IgD-negative memory B cell (primary cell): Measurements from ENCODE around the gene PCDHGB2. TPM values are rescaled to one million over a fixed set of nuclear protein-coding genes. Genes with fewer than 3 reads are reported as not detected.
A peak's percentile ranks its signal among the peaks of the same experiment; 100 is the strongest.
"Not testable (repeated sequence)": the region's sequence is repeated elsewhere in the genome, so short reads cannot be mapped to it uniquely, and the experiment has no call there.

ENCODE experiments used
- H3K27ac Mint-ChIP-seq, 3 donors: one replicate each; pipeline ENCODE4 v1.8.0; 2020 to 2022; ENCODE audit warnings: mild to moderate bottlenecking in 3 of 3, mixed read lengths in 3 of 3, moderate library complexity in 1 of 3
- H3K27me3 Mint-ChIP-seq: one replicate; pipeline ENCODE4 v1.8.0; 2021; ENCODE audit warnings: mixed read lengths
- H3K36me3 Mint-ChIP-seq: one replicate; pipeline ENCODE4 v1.8.0; 2020; ENCODE audit warnings: mild to moderate bottlenecking, mixed read lengths
- H3K4me1 Mint-ChIP-seq, 3 donors: one replicate each; pipeline ENCODE4 v1.8.0; 2020 to 2022; ENCODE audit warnings: mixed read lengths in 3 of 3, mild to moderate bottlenecking in 1 of 3
- H3K4me3 Mint-ChIP-seq, 4 donors: one replicate each; pipeline ENCODE4 v1.8.0; 2020 to 2022; ENCODE audit warnings: mild to moderate bottlenecking in 4 of 4, mixed read lengths in 4 of 4, moderate library complexity in 3 of 4
- H3K9me3 Mint-ChIP-seq, 3 donors: one replicate each; pipeline ENCODE4 v1.8.0; 2020 to 2021; ENCODE audit warnings: mixed read lengths in 3 of 3, mild to moderate bottlenecking in 1 of 3
- polyA plus RNA-seq: library from polyadenylated mRNA; unstranded; fragments of 300-500 nt; fragmentation: Illumina TruSeq; gene quantifications from one replicate; pipeline ENCODE4 v1.2.3, GENCODE V29; 2021

Gene PCDHGB2
- polyA plus RNA-seq, 1 donor from 2014 or later: 0.21 TPM

GRCh38 chr5:141340781-141341354, 18.9 kb upstream of the PCDHGB2 start:
- H3K27me3 Mint-ChIP-seq: peaks cover 23% of the 10 kb centered on the region

GRCh38 chr5:141342773-141343172, 17.0 kb upstream of the PCDHGB2 start:
- Mint-ChIP-seq H3K36me3 (peaks cover 6% of the 10 kb centered on the region), H3K27ac (no peak overlapping the region), H3K9me3 (peaks cover 12 to 33% (median 32%) of the 10 kb centered on the region in 3 donors), H3K4me1 (peaks cover 0 to 4% (median 0%) of the 10 kb centered on the region in 3 donors), H3K27me3 (peaks cover 14% of the 10 kb centered on the region), H3K4me3 (no peak overlapping the region)

More at GRCh38 chr5:141340781-141341354, 18.9 kb upstream of the PCDHGB2 start:
- not testable (repeated sequence) for H3K27ac Mint-ChIP-seq, H3K4me3 Mint-ChIP-seq, H3K4me1 Mint-ChIP-seq, H3K36me3 Mint-ChIP-seq
- H3K9me3 Mint-ChIP-seq: peaks cover 13 to 44% (median 42%) of the 10 kb centered on the region in 3 donors

DNA sequence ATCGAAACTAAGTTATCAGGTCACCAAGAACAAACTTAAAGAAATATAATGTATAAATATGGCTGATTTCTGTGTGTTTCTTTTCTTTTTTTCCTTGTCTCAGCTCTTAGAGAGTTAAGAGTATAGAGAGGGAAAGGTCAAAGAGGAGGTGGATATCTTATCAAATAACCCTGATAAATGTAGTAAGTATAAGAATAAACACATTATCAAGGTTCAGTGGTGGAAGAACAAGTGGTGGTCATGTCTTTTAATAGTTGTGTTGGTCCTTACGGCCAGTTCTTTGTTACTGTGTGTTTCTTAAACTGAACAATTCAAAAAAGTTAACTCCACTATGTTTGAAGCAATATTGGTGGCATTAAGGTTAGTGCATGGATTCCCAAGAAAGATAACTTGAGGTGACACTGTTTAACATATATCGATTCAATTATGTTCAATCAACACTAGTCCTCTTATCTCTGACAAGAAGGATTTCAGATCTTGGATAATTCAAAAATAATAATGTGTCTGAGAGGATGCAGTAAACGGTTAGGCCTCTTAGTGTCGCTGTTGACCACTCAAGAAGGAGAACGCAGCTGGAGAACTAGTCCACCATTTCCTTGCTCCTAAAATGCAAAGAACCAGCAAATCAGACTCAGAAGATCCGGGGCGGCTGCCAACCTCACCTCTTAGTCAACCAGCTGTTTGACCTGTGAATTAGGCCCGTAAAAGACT, 16.4 kb upstream of the PCDHGB2 start, which contains the start of gene PCDHGA3:
TSS of gene PCDHGA3 (plus strand) at position 588 of the 711 bp plus-strand sequence. CDS start 205 bp downstream, outside the sequence.
- Mint-ChIP-seq H3K36me3 (peaks cover 3% of the 10 kb centered on the region), H3K27me3 (peaks cover 14% of the 10 kb centered on the region), H3K4me3 (peak within 1 kb of the TSS in 3 of 4 donors; percentile 5 to 88 (median 75)), H3K27ac (no peak within 1 kb of the TSS), H3K9me3 (peaks cover 12 to 28% (median 27%) of the 10 kb centered on the region in 3 donors), H3K4me1 (peaks cover 0 to 2% (median 0%) of the 10 kb centered on the region in 3 donors)

DNA sequence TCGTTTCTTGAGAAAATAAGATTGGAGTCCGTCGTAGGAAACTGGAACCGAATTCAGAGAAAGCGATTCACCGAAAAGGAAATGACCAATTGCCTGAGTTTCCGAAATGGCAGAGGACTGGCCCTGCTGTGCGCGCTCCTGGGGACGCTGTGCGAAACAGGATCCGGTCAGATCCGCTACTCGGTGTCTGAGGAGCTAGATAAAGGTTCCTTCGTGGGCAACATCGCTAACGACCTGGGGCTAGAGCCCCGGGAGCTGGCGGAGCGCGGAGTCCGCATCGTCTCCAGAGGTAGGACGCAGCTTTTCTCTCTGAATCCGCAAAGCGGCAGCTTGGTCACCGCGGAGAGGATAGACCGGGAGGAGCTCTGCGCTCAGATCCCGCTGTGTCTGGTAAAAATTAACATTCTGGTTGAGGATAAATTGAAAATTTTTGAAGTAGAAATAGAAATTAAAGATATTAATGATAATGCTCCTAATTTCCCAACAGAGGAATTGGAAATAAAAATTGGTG, 15.8 kb upstream of the PCDHGB2 start:
- no peak overlapping the region for H3K27ac Mint-ChIP-seq
- H3K4me3 Mint-ChIP-seq: peak overlapping the region in 3 of 4 donors; percentile 5 to 88 (median 75)
- peaks cover 3% of the 10 kb centered on the region for H3K36me3 Mint-ChIP-seq
- peaks cover 12 to 24% (median 23%) of the 10 kb centered on the region in 3 donors for H3K9me3 Mint-ChIP-seq
- peaks cover 17% of the 10 kb centered on the region for H3K27me3 Mint-ChIP-seq
- H3K4me1 Mint-ChIP-seq: peaks cover 0 to 2% (median 0%) of the 10 kb centered on the region in 3 donors

- H3K27me3 Mint-ChIP-seq: peaks cover 23% of the 10 kb centered on the region
- H3K4me3 Mint-ChIP-seq: peak overlapping the region in 1 of 4 donors; percentile 70
- no peak overlapping the region for H3K27ac Mint-ChIP-seq
- H3K9me3 Mint-ChIP-seq: peaks cover 10 to 25% (median 22%) of the 10 kb centered on the region in 3 donors
- peaks cover 3% of the 10 kb centered on the region for H3K36me3 Mint-ChIP-seq
- peaks cover 0 to 3% (median 2%) of the 10 kb centered on the region in 3 donors for H3K4me1 Mint-ChIP-seq
Observed at GRCh38 chr5:141345327-141345726, 14.5 kb upstream of the PCDHGB2 start.

DNA sequence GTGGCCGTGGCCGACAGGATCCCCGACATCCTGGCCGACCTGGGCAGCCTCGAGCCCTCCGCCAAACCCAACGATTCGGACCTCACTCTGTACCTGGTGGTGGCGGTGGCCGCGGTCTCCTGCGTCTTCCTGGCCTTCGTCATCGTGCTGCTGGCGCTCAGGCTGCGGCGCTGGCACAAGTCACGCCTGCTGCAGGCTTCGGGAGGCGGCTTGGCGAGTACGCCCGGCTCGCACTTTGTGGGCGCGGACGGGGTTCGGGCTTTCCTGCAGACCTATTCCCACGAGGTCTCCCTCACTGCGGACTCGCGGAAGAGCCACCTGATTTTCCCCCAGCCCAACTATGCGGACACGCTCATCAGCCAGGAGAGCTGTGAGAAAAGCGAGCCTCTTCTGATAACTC, 13.8 kb upstream of the PCDHGB2 start:
- H3K36me3 Mint-ChIP-seq, H3K27ac Mint-ChIP-seq, H3K4me1 Mint-ChIP-seq: not testable (repeated sequence)
- Mint-ChIP-seq H3K4me3 (peak overlapping the region in 1 of 4 donors; percentile 3), H3K27me3 (peaks cover 24% of the 10 kb centered on the region), H3K9me3 (peaks cover 10 to 28% (median 24%) of the 10 kb centered on the region in 3 donors)

DNA sequence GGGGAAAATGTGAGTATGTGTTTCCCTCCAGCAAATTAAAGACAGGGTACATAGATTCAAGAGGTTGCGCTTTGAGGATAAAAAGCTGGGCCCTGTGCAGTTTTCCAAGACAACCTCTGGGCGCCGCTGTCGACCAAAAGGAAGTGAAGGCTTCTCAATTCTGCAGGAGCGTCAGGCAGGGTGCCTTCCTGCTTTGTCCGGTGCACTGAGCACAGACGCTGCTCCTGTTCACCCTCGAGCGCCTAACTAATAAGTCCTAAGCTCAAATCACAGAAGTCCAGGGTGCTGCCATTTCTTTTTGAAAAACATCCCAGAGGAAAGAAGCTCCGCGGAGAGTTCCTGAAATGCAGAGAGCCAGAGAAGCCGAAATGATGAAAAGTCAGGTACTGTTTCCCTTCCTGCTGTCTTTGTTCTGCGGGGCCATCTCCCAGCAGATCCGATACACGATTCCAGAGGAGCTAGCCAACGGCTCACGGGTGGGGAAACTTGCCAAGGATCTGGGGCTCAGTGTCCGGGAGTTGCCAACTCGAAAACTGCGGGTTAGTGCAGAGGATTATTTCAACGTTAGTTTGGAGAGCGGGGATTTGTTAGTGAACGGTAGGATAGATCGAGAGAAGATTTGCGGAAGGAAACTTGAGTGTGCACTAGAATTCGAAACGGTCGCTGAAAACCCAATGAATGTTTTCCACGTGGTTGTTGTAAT, 9.7 kb upstream of the PCDHGB2 start, which contains the start of gene PCDHGB1:
TSS of gene PCDHGB1 (plus strand) at position 183 of the 703 bp plus-strand sequence. CDS start at position 345, 162 bp downstream.
- Mint-ChIP-seq H3K9me3 (peaks cover 8 to 27% (median 23%) of the 10 kb centered on the region in 3 donors), H3K4me1 (peaks cover 0 to 3% (median 2%) of the 10 kb centered on the region in 3 donors)

GRCh38 chr5:141351591-141351990, 8.2 kb upstream of the PCDHGB2 start:
- peaks cover 0 to 3% (median 1%) of the 10 kb centered on the region in 3 donors for H3K4me1 Mint-ChIP-seq
- H3K4me3 Mint-ChIP-seq: no peak overlapping the region
- H3K9me3 Mint-ChIP-seq: peaks cover 6 to 34% (median 24%) of the 10 kb centered on the region in 3 donors
- H3K36me3 Mint-ChIP-seq: peaks cover 1% of the 10 kb centered on the region
- H3K27me3 Mint-ChIP-seq: peaks cover 33% of the 10 kb centered on the region
- no peak overlapping the region for H3K27ac Mint-ChIP-seq

More for the DNA sequence above, 9.7 kb upstream of the PCDHGB2 start, which contains the start of gene PCDHGB1:
- Mint-ChIP-seq H3K4me3 (peak within 1 kb of the TSS; percentile 58 to 89 (median 84)), H3K36me3 (peaks cover 3% of the 10 kb centered on the region), H3K27ac (peak within 1 kb of the TSS; percentile 67 to 89 (median 83)), H3K27me3 (peaks cover 25% of the 10 kb centered on the region)

DNA sequence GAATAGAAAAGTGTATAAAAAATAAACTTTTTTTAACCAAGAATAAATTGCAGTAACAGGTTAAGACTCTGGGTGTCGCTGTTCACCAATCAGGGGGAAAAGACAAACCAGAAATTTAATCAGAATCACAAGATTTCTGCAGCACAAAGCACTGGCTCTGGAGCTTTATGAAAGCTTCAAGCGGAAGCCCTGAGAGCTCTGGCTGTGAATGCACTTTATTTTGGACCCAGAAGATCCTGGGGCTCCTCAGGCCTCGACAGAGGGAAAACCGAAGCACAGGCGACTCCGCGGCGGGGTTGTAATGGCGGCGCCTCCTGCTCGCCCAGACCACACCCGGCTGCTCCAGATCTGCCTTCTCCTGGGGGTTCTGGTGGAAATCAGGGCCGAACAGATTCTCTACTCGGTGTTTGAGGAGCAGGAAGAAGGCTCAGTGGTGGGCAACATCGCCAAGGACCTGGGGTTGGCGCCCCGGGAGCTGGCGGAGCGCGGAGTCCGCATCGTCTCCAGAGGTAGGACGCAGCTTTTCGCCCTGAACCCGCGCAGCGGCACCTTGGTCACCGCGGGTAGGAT, 4.8 kb upstream of the PCDHGB2 start, which contains the start of gene PCDHGA4:
TSS of gene PCDHGA4 (plus strand) at position 122 of the 570 bp plus-strand sequence. CDS start at position 209, 87 bp downstream.
- peaks cover 6 to 32% (median 23%) of the 10 kb centered on the region in 3 donors for H3K9me3 Mint-ChIP-seq
- H3K27me3 Mint-ChIP-seq: peaks cover 34% of the 10 kb centered on the region
- peak within 1 kb of the TSS in 1 of 3 donors; percentile 6 for H3K27ac Mint-ChIP-seq
- peak within 1 kb of the TSS in 3 of 4 donors; percentile 17 to 63 (median 45) for H3K4me3 Mint-ChIP-seq
- H3K4me1 Mint-ChIP-seq: peaks cover 2 to 5% (median 2%) of the 10 kb centered on the region in 3 donors
- peaks cover 3% of the 10 kb centered on the region for H3K36me3 Mint-ChIP-seq

DNA sequence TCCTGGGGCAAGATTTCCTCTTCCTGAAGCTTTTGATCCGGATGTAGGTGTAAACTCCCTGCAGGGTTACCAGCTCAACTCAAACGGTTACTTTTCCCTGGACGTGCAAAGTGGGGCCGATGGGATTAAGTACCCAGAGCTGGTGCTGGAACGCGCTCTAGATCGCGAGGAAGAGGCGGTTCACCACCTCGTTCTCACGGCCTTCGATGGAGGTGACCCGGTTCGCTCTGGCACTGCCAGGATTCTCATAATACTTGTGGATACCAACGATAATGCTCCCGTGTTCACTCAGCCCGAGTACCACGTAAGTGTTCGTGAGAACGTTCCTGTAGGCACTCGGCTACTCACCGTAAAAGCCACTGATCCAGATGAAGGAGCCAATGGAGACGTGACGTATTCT, 4.2 kb upstream of the PCDHGB2 start:
- peaks cover 36% of the 10 kb centered on the region for H3K27me3 Mint-ChIP-seq
- H3K4me1 Mint-ChIP-seq: peaks cover 2 to 8% (median 2%) of the 10 kb centered on the region in 3 donors
- peak overlapping the region in 2 of 4 donors; percentile 37 to 46 for H3K4me3 Mint-ChIP-seq
- peaks cover 3% of the 10 kb centered on the region for H3K36me3 Mint-ChIP-seq
- peaks cover 6 to 25% (median 25%) of the 10 kb centered on the region in 3 donors for H3K9me3 Mint-ChIP-seq
- H3K27ac Mint-ChIP-seq: peak overlapping the region in 1 of 3 donors; percentile 6

- H3K4me3 Mint-ChIP-seq: no peak overlapping the region
- peaks cover 5% of the 10 kb centered on the region for H3K36me3 Mint-ChIP-seq
- H3K4me1 Mint-ChIP-seq: peaks cover 2 to 8% (median 2%) of the 10 kb centered on the region in 3 donors
- H3K27me3 Mint-ChIP-seq: peaks cover 40% of the 10 kb centered on the region
- H3K27ac Mint-ChIP-seq: peak overlapping the region in 1 of 3 donors; percentile 6
- H3K9me3 Mint-ChIP-seq: peaks cover 10 to 26% (median 24%) of the 10 kb centered on the region in 3 donors
Observed at GRCh38 chr5:141356133-141356532, 3.7 kb upstream of the PCDHGB2 start.

- H3K9me3 Mint-ChIP-seq: peaks cover 12 to 27% (median 26%) of the 10 kb centered on the region in 3 donors
- H3K27me3 Mint-ChIP-seq: peaks cover 37% of the 10 kb centered on the region
- H3K27ac Mint-ChIP-seq: no peak overlapping the region
- no peak overlapping the region for H3K4me3 Mint-ChIP-seq
- peaks cover 2 to 8% (median 2%) of the 10 kb centered on the region in 3 donors for H3K4me1 Mint-ChIP-seq
- H3K36me3 Mint-ChIP-seq: peaks cover 5% of the 10 kb centered on the region
Observed at GRCh38 chr5:141356950-141357349, 2.8 kb upstream of the PCDHGB2 start.

- Mint-ChIP-seq H3K27ac (peak overlapping the region in 1 of 3 donors; percentile 76), H3K9me3 (peaks cover 12 to 42% (median 27%) of the 10 kb centered on the region in 3 donors), H3K4me1 (peaks cover 5 to 17% (median 10%) of the 10 kb centered on the region in 3 donors), H3K4me3 (peak overlapping the region; percentile 58 to 89 (median 69)), H3K36me3 (peaks cover 3% of the 10 kb centered on the region), H3K27me3 (peaks cover 52% of the 10 kb centered on the region)
Observed at GRCh38 chr5:141360685-141361084, 891 bp downstream of the PCDHGB2 start.

- H3K27ac Mint-ChIP-seq: peak overlapping the region; percentile 36 to 87 (median 67)
- H3K4me3 Mint-ChIP-seq: peak overlapping the region; percentile 14 to 91 (median 42)
- H3K36me3 Mint-ChIP-seq: peaks cover 3% of the 10 kb centered on the region
- H3K9me3 Mint-ChIP-seq: peaks cover 12 to 40% (median 20%) of the 10 kb centered on the region in 3 donors
- H3K4me1 Mint-ChIP-seq: peaks cover 5 to 17% (median 10%) of the 10 kb centered on the region in 3 donors
- peaks cover 53% of the 10 kb centered on the region for H3K27me3 Mint-ChIP-seq
Observed at GRCh38 chr5:141362719-141363118, 2.9 kb downstream of the PCDHGB2 start.
